HCT116 (cell line): Measurements from ENCODE around the gene KCNMB2.

Experiments used
- CBX3 ChIP-seq: IDR thresholded peaks from 2 replicates; pipeline ENCODE4 v1.6.1; 2012; ENCODE audit warnings: low read depth
- CEBPB ChIP-seq: IDR thresholded peaks from 2 replicates; pipeline ENCODE4 v1.6.1; 2012; ENCODE audit warnings: low read depth
- EZH2 ChIP-seq: fragments of 200-600 bp; sonication (generic); IDR thresholded peaks from 2 replicates; pipeline ENCODE4 v1.6.1; 2017; ENCODE audit warnings: antibody characterized with exemption, mixed run types
- EZH2phosphoT487 ChIP-seq: fragments of 200-600 bp; IDR thresholded peaks from 2 replicates; pipeline ENCODE4 v1.6.1; 2018; ENCODE audit warnings: antibody characterized with exemption, borderline replicate concordance
- JUND ChIP-seq: IDR thresholded peaks from 2 replicates; pipeline ENCODE4 v1.6.1; 2012
- POLR2A ChIP-seq: IDR thresholded peaks from 2 replicates; pipeline ENCODE4 v1.7.0; 2011; ENCODE audit warnings: borderline replicate concordance; ENCODE audit not compliant: insufficient read depth, insufficient read length; ENCODE audit errors: extremely low read depth
- POLR2AphosphoS5 ChIP-seq: IDR thresholded peaks from 2 replicates; pipeline ENCODE4 v1.6.1; 2011; ENCODE audit warnings: mild to moderate bottlenecking, low read depth, low read length, moderate library complexity
- RAD21 ChIP-seq: IDR thresholded peaks from 2 replicates; pipeline ENCODE4 v1.6.1; 2012; ENCODE audit warnings: low read depth, mild to moderate bottlenecking
- SIN3A ChIP-seq: IDR thresholded peaks from 2 replicates; pipeline ENCODE4 v1.6.1; 2012; ENCODE audit warnings: low read depth
- SRF ChIP-seq: IDR thresholded peaks from 2 replicates; pipeline ENCODE4 v1.6.1; 2012; ENCODE audit warnings: low read depth
- TCF7L2 ChIP-seq: IDR thresholded peaks from 2 replicates; pipeline ENCODE4 v1.7.0; 2011; ENCODE audit warnings: borderline replicate concordance, inconsistent platforms; ENCODE audit not compliant: insufficient read depth, insufficient read length; ENCODE audit errors: extremely low read depth
- TF ChIP-seq, protein P1 (sequence below), 3 experiments: fragments of 200-600 bp in 1 of 3; sonication (generic) in 1 of 3; IDR thresholded peaks in 2 of 3; conservative IDR thresholded peaks in 1 of 3; 2 replicates each; pipeline ENCODE4 v1.5.1; 2012 to 2017; ENCODE audit warnings: low read depth in 2 of 3, low read length in 2 of 3, antibody characterized with exemption in 1 of 3, borderline replicate concordance in 1 of 3, control low read depth in 1 of 3, mild to moderate bottlenecking in 1 of 3, mixed read lengths in 1 of 3, mixed run types in 1 of 3, moderate library complexity in 1 of 3; ENCODE audit not compliant: insufficient read depth in 1 of 3
- TF ChIP-seq, protein P2 (sequence below): IDR thresholded peaks from 2 replicates; pipeline ENCODE4 v1.6.1; 2012

- TF ChIP-seq POLR2A: no peak
- TF ChIP-seq SRF: no peak
- TF ChIP-seq EZH2: no peak
- no peak for TF ChIP-seq CBX3
- no peak for TF ChIP-seq POLR2AphosphoS5
- TF ChIP-seq RAD21: no peak
- TF ChIP-seq, protein P1, sequence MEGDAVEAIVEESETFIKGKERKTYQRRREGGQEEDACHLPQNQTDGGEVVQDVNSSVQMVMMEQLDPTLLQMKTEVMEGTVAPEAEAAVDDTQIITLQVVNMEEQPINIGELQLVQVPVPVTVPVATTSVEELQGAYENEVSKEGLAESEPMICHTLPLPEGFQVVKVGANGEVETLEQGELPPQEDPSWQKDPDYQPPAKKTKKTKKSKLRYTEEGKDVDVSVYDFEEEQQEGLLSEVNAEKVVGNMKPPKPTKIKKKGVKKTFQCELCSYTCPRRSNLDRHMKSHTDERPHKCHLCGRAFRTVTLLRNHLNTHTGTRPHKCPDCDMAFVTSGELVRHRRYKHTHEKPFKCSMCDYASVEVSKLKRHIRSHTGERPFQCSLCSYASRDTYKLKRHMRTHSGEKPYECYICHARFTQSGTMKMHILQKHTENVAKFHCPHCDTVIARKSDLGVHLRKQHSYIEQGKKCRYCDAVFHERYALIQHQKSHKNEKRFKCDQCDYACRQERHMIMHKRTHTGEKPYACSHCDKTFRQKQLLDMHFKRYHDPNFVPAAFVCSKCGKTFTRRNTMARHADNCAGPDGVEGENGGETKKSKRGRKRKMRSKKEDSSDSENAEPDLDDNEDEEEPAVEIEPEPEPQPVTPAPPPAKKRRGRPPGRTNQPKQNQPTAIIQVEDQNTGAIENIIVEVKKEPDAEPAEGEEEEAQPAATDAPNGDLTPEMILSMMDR (IDR thresholded peaks at IDR 0.05 in 2 of 3, conservative IDR thresholded peaks at IDR 0.05 in 1 of 3; ENCODE audit: borderline replicate concordance in 1 of 3, insufficient read depth in 1 of 3, low read depth in 2 of 3, low read length in 2 of 3): no peak
- TF ChIP-seq JUND: no peak
- TF ChIP-seq EZH2phosphoT487: no peak
- no peak for TF ChIP-seq SIN3A
- no peak for TF ChIP-seq TCF7L2
- TF ChIP-seq, protein P2, sequence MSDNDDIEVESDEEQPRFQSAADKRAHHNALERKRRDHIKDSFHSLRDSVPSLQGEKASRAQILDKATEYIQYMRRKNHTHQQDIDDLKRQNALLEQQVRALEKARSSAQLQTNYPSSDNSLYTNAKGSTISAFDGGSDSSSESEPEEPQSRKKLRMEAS: no peak
- TF ChIP-seq CEBPB: no peak
Measured at GRCh38 chr3:178510496-178510895, 25.7 kb upstream of the KCNMB2 start.
